HG02763 (cell line): Measurements from ENCODE around the gene TUBB6.

Source experiments
- ATAC-seq: cut with Tn5 transposase; IDR thresholded peaks from one replicate; pipeline ENCODE4 v1.9.1; 2021; ENCODE audit warnings: mild to moderate bottlenecking, moderate library complexity; ENCODE audit not compliant: unreplicated experiment

TUBB6 gene

DNA sequence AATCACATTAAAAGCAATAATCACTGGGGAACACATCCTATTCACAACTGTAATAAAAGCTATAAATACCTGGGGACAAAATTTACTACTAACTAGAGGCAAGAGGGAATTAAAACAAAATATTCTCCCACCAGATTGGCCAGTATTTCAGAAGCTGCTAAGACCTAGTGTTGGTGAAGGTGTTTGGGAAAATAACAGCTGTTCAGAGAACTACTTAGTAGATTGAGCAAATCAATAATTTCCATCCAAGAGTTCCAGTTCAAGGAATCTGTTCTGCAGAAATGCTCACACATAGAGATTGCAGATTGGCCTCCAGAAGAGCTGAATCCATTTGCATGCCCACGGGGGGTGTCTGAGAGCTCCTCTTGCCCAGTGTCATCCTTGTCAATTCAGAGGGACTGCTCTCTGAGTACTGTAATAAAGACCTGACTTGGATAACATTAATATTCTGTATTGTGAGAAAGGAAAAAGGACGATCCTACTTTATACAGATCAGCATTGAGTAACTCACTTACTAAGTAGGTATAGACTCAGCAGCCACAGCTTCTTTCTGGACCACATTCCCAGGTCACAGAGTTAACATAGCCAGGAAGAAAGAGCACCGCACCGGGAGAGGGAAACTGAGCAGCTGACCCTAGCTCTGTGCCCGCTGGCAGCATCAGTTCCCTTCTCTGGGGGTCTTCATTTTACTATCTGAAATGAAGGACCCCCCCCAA is 5.6 kb downstream of the TUBB6 start:
- ATAC-seq = no peak

DNA sequence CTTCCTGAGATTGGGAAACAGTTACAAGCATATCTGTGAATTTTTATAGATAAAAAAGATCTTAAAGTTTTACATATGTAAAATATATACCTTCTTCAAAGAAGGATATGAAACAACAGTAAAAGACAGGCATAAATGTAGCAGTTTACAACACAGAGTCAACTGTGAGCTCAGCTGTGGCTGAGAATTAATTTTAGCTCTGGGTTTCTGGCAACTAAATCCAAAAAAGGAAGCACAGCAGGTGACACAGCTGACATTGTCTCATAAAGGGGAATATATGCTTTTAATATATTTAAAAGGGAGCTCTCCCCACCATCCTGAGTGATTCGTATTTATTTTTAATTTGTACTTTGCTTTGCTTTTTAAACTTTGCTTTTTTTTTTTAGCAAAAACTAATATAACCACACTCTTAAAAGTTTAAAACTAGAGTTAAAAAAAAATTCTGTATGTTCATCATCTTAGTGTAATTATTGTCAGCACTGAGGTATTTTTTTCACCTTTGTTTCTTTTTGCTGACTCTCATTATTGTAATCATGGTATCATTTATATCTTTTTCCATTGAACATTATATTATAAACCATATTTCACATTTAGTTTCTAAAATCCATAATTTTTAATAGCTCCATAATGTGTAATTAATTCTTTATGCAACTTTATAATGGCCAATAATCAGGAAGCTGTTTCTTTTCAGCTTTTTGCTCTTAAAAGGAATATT is 6.7 kb downstream of the TUBB6 start:
- no peak for ATAC-seq

DNA sequence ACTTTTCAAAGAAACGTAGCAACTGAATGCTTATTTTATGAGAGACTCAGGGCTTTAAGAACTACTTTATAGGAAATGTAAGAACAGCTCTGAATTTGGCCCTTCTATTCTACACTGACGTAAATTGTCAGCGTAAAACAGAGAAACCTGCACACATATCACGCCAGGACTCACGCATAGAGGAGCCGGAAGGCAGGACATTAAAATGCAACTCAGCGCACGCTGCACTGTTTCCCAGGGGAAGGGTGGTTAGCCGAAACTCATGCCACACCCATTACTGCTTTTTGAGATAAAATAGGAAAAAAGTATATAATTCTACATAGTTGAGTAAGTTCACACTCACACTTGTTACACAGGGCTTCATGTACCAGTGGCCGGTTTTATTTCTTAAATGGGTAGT is 7.4 kb downstream of the TUBB6 start:
- ATAC-seq = no peak

DNA sequence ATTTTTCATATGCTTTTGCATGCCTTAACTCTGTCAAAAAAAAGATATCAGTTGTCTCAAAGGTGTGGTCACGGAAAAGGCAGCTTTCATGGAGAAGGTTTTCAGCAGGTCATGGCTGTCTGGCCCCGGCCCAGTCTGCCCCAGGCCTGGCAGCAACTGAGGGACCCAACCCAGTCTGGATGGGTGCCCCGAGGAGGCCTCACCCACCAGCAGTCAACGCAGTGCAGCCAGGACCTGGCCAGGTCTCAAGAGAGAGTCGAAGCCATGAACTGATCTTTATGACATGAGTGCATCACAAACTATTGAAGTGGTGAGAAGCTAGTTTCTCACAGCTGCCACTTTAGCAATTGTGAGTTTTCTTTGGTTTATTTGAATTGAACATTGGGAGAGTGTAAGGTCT is 7.9 kb downstream of the TUBB6 start:
- ATAC-seq = no peak

DNA sequence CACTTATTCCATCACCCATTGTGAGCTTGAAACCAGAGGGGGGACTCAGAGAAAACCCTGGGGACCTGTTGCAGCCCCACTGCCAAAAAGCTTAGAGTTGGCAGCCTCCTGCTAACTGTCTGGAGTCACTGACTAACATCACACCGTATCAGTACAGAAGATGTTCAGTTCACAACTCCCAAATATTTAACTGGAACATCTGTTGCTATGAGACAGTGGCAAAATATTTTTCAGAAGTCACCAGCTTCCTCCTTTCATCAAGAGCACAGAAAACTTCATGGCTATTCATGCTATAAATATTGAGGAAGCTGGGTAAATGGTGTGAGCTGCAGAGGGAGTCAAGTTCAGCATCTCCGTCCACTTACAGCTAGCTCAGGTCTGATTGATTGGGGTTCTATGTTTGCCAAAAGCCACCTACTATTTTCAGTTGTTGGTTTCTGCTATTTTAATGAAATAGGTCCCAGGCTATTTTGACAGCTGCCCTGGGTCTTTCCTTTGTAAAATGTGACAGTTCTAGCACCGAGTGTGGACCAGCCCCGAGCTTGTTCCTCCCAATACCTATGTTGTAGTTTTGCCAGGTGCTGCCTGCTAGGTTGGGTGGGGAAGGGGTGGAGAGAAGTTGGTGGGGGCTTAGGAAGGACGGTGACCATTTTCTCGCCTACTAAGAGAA is 9.8 kb downstream of the TUBB6 start:
- ATAC-seq = no peak

GRCh38 chr18:12318334-12318697 is 10.3 kb downstream of the TUBB6 start:
- ATAC-seq = no peak

DNA sequence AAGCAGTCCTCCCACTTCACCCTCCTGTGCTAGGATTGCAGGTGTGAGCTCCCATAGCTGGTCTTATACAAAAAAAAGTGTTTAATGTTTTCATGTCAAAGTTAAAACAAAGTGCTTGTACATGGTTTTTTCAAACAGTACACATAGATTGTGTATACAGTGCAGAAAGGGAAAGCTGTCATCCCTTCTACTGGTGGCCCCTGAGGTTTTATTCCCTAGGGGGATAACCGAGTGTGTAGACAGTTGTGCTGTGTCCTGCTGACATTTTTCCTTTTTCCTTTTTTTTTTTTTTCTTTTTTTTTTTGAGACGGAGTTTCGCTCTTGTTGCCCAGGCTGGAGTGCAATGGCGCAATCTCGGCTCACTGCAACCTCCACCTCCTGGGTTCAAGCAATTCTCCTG is 10.8 kb downstream of the TUBB6 start:
- no peak for ATAC-seq

DNA sequence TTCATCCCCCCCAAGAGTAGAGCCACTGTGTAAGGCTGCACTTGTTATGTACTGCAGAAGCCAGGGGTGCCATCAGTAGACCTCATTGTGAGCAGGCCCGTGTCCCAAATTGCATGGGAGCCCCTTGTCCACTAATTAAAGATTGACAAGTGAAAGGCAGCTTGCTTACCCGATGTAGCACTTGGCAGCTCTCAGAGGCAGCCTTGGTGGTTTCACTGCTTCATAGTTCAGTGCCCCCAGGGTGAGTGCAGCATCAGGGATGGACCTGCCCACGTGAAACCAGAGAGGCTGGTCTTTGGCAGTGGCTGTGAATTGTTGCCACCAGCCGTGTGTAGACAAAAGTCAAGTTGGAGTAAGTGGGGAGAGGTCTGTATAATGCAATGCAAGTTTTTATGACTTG is 13.3 kb downstream of the TUBB6 start:
- ATAC-seq = peak; percentile 73

DNA sequence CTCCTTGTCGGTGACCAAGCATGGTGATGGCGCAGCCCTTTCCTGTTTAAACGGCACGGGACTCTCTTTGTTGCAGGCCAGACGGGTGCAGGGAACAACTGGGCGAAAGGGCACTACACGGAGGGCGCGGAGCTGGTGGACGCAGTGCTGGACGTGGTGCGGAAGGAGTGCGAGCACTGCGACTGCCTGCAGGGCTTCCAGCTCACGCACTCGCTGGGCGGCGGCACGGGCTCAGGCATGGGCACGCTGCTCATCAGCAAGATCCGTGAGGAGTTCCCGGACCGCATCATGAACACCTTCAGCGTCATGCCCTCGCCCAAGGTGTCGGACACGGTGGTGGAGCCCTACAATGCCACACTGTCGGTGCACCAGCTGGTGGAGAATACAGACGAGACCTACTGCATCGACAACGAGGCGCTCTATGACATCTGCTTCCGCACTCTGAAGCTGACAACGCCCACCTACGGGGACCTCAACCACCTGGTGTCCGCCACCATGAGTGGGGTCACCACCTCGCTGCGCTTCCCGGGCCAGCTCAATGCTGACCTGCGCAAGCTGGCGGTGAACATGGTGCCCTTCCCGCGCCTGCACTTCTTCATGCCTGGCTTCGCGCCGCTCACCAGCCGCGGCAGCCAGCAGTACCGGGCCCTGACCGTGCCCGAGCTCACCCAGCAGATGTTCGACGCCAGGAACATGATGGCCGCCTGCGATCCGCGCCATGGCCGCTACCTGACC is 17.1 kb downstream of the TUBB6 start:
- no peak for ATAC-seq

GRCh38 chr18:12325726-12326245 is 17.7 kb downstream of the TUBB6 start:
- ATAC-seq = no peak

GRCh38 chr18:12326711-12327460 is 18.8 kb downstream of the TUBB6 start:
- no peak for ATAC-seq

DNA sequence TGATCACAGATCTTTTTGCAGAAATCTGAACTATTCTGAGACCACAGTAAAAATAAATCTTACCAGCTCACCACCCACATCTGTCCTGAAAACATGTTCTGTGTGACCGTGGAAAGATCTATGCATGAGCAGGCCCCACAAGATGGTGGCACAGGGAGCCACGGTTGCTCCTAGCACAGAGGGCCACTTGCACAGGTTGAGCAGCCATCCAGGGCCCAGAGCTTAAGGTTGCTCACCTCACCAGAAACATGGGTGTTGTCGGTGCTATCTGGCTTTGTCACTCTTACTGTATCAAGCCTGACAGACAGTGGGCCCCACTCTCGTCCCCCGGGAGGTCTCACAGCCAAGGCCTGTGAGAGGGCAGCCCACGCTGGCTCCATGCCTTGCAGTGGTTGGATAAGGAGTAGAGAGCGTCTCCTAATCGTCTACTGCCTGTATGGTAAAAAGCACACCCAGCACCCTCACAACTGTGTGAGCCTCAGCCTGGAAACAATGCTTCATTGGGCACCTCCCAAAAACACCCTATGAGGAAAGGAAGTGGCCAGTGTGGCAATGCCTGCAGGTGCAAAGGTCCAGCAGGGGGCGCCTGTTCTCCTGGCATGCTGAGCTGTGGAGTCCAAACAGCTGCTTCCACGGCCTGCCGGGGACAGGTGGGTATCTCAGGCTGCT is 19.6 kb downstream of the TUBB6 start:
- ATAC-seq = no peak

DNA sequence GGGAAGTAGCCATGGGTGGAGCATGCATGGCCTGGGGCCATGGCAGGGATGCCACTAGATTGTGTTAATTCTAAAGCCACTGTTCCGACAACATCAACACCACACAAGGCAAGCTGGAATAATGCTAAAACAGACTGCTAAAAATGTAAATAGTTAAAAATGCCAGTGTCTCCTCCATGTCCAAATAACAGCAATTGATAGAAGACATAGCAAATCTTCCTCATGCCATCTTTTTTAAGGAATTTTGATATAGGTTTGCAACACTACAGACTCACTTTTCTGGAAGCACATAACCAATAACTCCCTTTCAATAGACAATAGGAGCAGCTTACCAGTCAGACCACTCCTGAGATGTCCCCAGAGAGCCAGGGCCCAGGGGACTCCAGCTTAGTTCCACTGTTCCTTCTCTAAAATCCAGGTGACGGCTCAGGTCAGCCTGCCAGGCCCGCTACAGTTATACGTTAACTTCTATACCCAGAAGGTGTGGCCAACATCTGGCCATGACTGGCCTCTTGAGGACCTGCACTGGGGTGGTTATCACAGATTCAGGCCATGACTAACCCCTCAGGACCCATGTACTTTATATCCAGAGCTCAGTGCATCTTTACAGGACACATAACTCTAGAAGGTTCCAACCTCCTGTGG is 20.3 kb downstream of the TUBB6 start:
- no peak for ATAC-seq

- ATAC-seq = no peak
These were observed 21.2 kb downstream of the TUBB6 start for GRCh38 chr18:12329125-12329698.

- no peak for ATAC-seq
These were observed 22.7 kb downstream of the TUBB6 start for GRCh38 chr18:12330766-12331165.

GRCh38 chr18:12333506-12334290 is 25.7 kb downstream of the TUBB6 start:
- no peak for ATAC-seq

- no peak for ATAC-seq
These were observed 26.3 kb downstream of the TUBB6 start for GRCh38 chr18:12334366-12334808.

GRCh38 chr18:12334863-12335262 is 26.8 kb downstream of the TUBB6 start:
- no peak for ATAC-seq
